NB4 (cell line): Measurements from ENCODE around the gene TCN2.

Experiments
- DNase-seq: peaks from one replicate; pipeline ENCODE4 v3.0.0; 2010; ENCODE audit warnings: low read depth
- H3K4me3 ChIP-seq: one replicate; pipeline ENCODE4 v1.5.1; 2011; ENCODE audit warnings: mild to moderate bottlenecking, low read depth, low read length, moderate library complexity
- CTCF ChIP-seq: IDR thresholded peaks from one replicate; pipeline ENCODE4 v1.5.1; 2012; ENCODE audit warnings: low read depth, low read length
- MAX ChIP-seq: IDR thresholded peaks from 2 replicates; pipeline ENCODE4 v1.6.1; 2011; ENCODE audit warnings: low read depth, low read length
- MYC ChIP-seq: IDR thresholded peaks from 2 replicates; pipeline ENCODE4 v1.6.1; 2011; ENCODE audit warnings: low read depth, low read length
- POLR2A ChIP-seq: IDR thresholded peaks from 2 replicates; pipeline ENCODE4 v1.6.1; 2011; ENCODE audit warnings: mild to moderate bottlenecking; ENCODE audit not compliant: insufficient read length; ENCODE audit errors: extremely low read depth

TCN2 gene

GRCh38 chr22:30634471-30635233 lies 27.7 kb downstream of the TCN2 start:
- H3K4me3 ChIP-seq = no peak overlapping the region

GRCh38 chr22:30635273-30636225 lies 28.6 kb downstream of the TCN2 start, which contains the start of gene SLC35E4:
TSS of gene SLC35E4 (plus strand) at chr22:30635781. CDS start at chr22:30636451, 670 bp downstream.
- peak within 1 kb of the TSS; percentile 53 for H3K4me3 ChIP-seq
- TF ChIP-seq CTCF (no peak), POLR2A (no peak), MYC (no peak), MAX (no peak)
- DNase-seq = peak; percentile 90

More at GRCh38 chr22:30634471-30635233, 27.7 kb downstream of the TCN2 start:
- DNase-seq = peak; percentile 91
- TF ChIP-seq CTCF = peak; percentile 87
- peak; percentile 77 for TF ChIP-seq MYC
- TF ChIP-seq MAX = peak; percentile 80
- TF ChIP-seq POLR2A = no peak

GRCh38 chr22:30636226-30637077 lies 29.5 kb downstream of the TCN2 start:
- H3K4me3 ChIP-seq = peak overlapping the region; percentile 53
- no peak for DNase-seq
- TF ChIP-seq POLR2A = no peak
- TF ChIP-seq MYC = no peak
- TF ChIP-seq MAX = no peak
- TF ChIP-seq CTCF = no peak

- DNase-seq = no peak
- TF ChIP-seq MYC (no peak), CTCF (no peak), MAX (no peak), POLR2A (no peak)
- no peak overlapping the region for H3K4me3 ChIP-seq
Measured at GRCh38 chr22:30637701-30638114, 30.7 kb downstream of the TCN2 start.

GRCh38 chr22:30640361-30640760 lies 33.4 kb downstream of the TCN2 start:
- TF ChIP-seq MAX (no peak), POLR2A (no peak), CTCF (no peak), MYC (no peak)
- DNase-seq = no peak
- H3K4me3 ChIP-seq = no peak overlapping the region
